SU-DHL-6 (cell line): ENCODE measurements around the gene SPAG4.

Source experiments
- EZH2phosphoT487 ChIP-seq: fragments of 200-600 bp; sonication (generic), shearing (Covaris generic); conservative IDR thresholded peaks from 2 replicates; pipeline ENCODE4 v1.6.1; 2018; ENCODE audit warnings: mild to moderate bottlenecking, antibody characterized with exemption, low read length, moderate library complexity, mixed read lengths
- TF ChIP-seq, protein P1 (sequence below): fragments of 200-600 bp; sonication (generic); IDR thresholded peaks from one replicate; pipeline ENCODE4 v1.5.1; 2017; ENCODE audit warnings: antibody characterized with exemption, mild to moderate bottlenecking, low read length, moderate library complexity; ENCODE audit not compliant: insufficient read depth, poor library complexity, severe bottlenecking

DNA sequence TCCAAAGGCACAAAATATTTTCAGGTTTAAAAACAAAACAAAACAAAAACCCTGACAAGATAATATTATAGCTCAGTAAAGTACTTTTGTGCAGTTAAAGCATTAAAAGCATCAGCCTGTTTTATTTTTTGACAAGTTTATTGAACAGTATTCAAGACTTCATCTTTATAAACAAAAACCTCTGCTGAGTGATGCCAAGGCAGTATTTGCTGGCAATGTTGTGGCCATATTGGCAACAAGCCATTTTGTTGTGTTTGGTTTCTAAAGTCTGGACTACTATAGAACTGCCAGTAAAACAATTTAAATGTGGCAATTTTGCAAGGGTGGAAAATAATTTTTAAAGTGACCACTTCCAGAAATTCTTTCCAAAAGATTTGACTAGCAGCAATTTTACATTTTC, 33.2 kb downstream of the SPAG4 start:
- TF ChIP-seq, protein P1, sequence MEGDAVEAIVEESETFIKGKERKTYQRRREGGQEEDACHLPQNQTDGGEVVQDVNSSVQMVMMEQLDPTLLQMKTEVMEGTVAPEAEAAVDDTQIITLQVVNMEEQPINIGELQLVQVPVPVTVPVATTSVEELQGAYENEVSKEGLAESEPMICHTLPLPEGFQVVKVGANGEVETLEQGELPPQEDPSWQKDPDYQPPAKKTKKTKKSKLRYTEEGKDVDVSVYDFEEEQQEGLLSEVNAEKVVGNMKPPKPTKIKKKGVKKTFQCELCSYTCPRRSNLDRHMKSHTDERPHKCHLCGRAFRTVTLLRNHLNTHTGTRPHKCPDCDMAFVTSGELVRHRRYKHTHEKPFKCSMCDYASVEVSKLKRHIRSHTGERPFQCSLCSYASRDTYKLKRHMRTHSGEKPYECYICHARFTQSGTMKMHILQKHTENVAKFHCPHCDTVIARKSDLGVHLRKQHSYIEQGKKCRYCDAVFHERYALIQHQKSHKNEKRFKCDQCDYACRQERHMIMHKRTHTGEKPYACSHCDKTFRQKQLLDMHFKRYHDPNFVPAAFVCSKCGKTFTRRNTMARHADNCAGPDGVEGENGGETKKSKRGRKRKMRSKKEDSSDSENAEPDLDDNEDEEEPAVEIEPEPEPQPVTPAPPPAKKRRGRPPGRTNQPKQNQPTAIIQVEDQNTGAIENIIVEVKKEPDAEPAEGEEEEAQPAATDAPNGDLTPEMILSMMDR: no peak
- no peak for TF ChIP-seq EZH2phosphoT487
